WTC11 (cell line): Measurements from ENCODE around the gene VEGFA. TPM values are rescaled to one million over a fixed set of nuclear protein-coding genes. Genes with fewer than 3 reads are reported as not detected.

Source experiments
- ATAC-seq: fragments of 200-7000 bp; cut with Tn5 transposase; 2 replicates; pipeline ENCODE4 v1.10.0; 2021; ENCODE audit warnings: mild to moderate bottlenecking, moderate library complexity
- CTCF ChIA-PET: fragments of 300-600 bp; sonication (Branson Sonifier 250); formaldehyde crosslinking; loops from one replicate; lab custom pipeline; 2021; ENCODE audit warnings: antibody characterized with exemption; lab: Charles Lee
- POLR2A ChIA-PET: fragments of 350-600 bp; sonication (Branson Sonifier 250); formaldehyde crosslinking; loops from one replicate; lab custom pipeline; 2021; ENCODE audit warnings: antibody characterized with exemption; lab: Charles Lee
- DNase-seq: peaks from one replicate; pipeline ENCODE4 v3.0.0; 2021; ENCODE audit warnings: low spot score
- H3K27ac Mint-ChIP-seq: 2 replicates; pipeline ENCODE4 v1.8.0; 2021; ENCODE audit warnings: mixed read lengths
- H3K27me3 Mint-ChIP-seq: 2 replicates; pipeline ENCODE4 v1.8.0; 2021; ENCODE audit warnings: low read depth, mild to moderate bottlenecking, moderate library complexity, mixed read lengths
- H3K36me3 Mint-ChIP-seq: 2 replicates; pipeline ENCODE4 v1.8.0; 2021; ENCODE audit warnings: mixed read lengths
- H3K4me1 Mint-ChIP-seq: 2 replicates; pipeline ENCODE4 v1.8.0; 2022; ENCODE audit warnings: mixed read lengths
- H3K4me3 Mint-ChIP-seq: 2 replicates; pipeline ENCODE4 v1.8.0; 2021; ENCODE audit warnings: mild to moderate bottlenecking, moderate library complexity, mixed read lengths
- H3K9me3 Mint-ChIP-seq: 2 replicates; pipeline ENCODE4 v1.8.0; 2021; ENCODE audit warnings: mixed read lengths
- AR ChIP-seq: fragments of 250-450 bp; sonication (Bioruptor Pico); IDR thresholded peaks from 2 replicates; pipeline ENCODE4 v1.9.0; 2021; ENCODE audit warnings: mild to moderate bottlenecking
- ELF4 ChIP-seq: sonication (generic); formaldehyde crosslinking; IDR thresholded peaks from 2 replicates; pipeline ENCODE4 v1.8.1; 2022; ENCODE audit warnings: low read depth, mild to moderate bottlenecking, moderate library complexity, missing genetic modification reagents
- EMX1 ChIP-seq: fragments of 250-450 bp; sonication (Bioruptor Pico); IDR thresholded peaks from 2 replicates; pipeline ENCODE4 v1.8.0; 2021; ENCODE audit warnings: mild to moderate bottlenecking
- ESRRA ChIP-seq: sonication (generic); formaldehyde crosslinking; IDR thresholded peaks from 2 replicates; pipeline ENCODE4 v1.8.1; 2022; ENCODE audit warnings: mild to moderate bottlenecking, missing genetic modification reagents, borderline replicate concordance
- FOXP4 ChIP-seq: sonication (generic); formaldehyde crosslinking; IDR thresholded peaks from 2 replicates; pipeline ENCODE4 v1.8.0; 2022; ENCODE audit warnings: mild to moderate bottlenecking, missing genetic modification reagents
- GABPB1 ChIP-seq: sonication (generic); formaldehyde crosslinking; IDR thresholded peaks from 2 replicates; pipeline ENCODE4 v1.8.1; 2023; ENCODE audit warnings: mild to moderate bottlenecking, missing genetic modification reagents
- JUN ChIP-seq: sonication (generic); formaldehyde crosslinking; IDR thresholded peaks from 2 replicates; pipeline ENCODE4 v1.8.0; 2023; ENCODE audit warnings: mild to moderate bottlenecking, missing genetic modification reagents
- MXD4 ChIP-seq: fragments of 250-450 bp; sonication (Bioruptor Pico); IDR thresholded peaks from 2 replicates; pipeline ENCODE4 v1.8.0; 2021; ENCODE audit warnings: mild to moderate bottlenecking, moderate library complexity, borderline replicate concordance
- RORB ChIP-seq: fragments of 250-450 bp; sonication (Bioruptor Pico); IDR thresholded peaks from 2 replicates; pipeline ENCODE4 v1.9.0; 2021; ENCODE audit warnings: mild to moderate bottlenecking
- ZMAT4 ChIP-seq: fragments of 250-450 bp; sonication (Bioruptor Pico); IDR thresholded peaks from 2 replicates; pipeline ENCODE4 v1.9.0; 2021; ENCODE audit warnings: mild to moderate bottlenecking
- ZNF232 ChIP-seq: sonication (generic); formaldehyde crosslinking; IDR thresholded peaks from 2 replicates; pipeline ENCODE4 v1.8.0; 2022; ENCODE audit warnings: mild to moderate bottlenecking, missing genetic modification reagents
- ZNF317 ChIP-seq: sonication (generic); formaldehyde crosslinking; IDR thresholded peaks from 2 replicates; pipeline ENCODE4 v1.8.1; 2023; ENCODE audit warnings: low read depth, mild to moderate bottlenecking, moderate library complexity, missing genetic modification reagents, borderline replicate concordance
- ZNF396 ChIP-seq: fragments of 250-450 bp; sonication (Bioruptor Pico); IDR thresholded peaks from 2 replicates; pipeline ENCODE4 v1.8.0; 2021; ENCODE audit warnings: mild to moderate bottlenecking, moderate library complexity, borderline replicate concordance
- ZNF425 ChIP-seq: fragments of 250-450 bp; sonication (Bioruptor Pico); conservative IDR thresholded peaks from 2 replicates; pipeline ENCODE4 v1.9.0; 2021; ENCODE audit warnings: mild to moderate bottlenecking
- ZNF532 ChIP-seq: fragments of 250-450 bp; sonication (Bioruptor Pico); IDR thresholded peaks from 2 replicates; pipeline ENCODE4 v1.9.0; 2021; ENCODE audit warnings: mild to moderate bottlenecking, borderline replicate concordance
- total RNA-seq: library from RNA; stranded (reverse); gene quantifications from 3 replicates; pipeline ENCODE4 v1.2.3, GENCODE V29; 2021

Gene VEGFA
- total RNA-seq, 1 experiment from 2014 or later: 43.8 TPM

GRCh38 chr6:43735642-43736199 is 34.3 kb upstream of the VEGFA start (continued):
- TF ChIP-seq ZNF532 (CRISPR knock-in tag) (no peak), ZNF425 (CRISPR knock-in tag) (no peak), FOXP4 (CRISPR knock-in tag) (no peak)
- TF ChIP-seq, all 79 proteins: peak for 0

GRCh38 chr6:43736211-43736786 is 33.7 kb upstream of the VEGFA start:
- Mint-ChIP-seq H3K36me3 (peaks cover 2% of the 10 kb centered on the region; the same call in 1 of the 2 replicates), H3K9me3 (peaks cover 17% of the 10 kb centered on the region), H3K27ac (peak overlapping the region; percentile 39), H3K4me1 (peaks cover 20% of the 10 kb centered on the region)
- CTCF ChIA-PET: interaction anchor here (1.0 to 2.2 kb wide), 2 partner anchors 38 to 69 kb away, joined by 4 to 10 read pairs; no protein-coding TSS in a partner anchor
- ATAC-seq: no peak
- POLR2A ChIA-PET: no interaction called here
- TF ChIP-seq JUN: no peak
- no peak for TF ChIP-seq ZNF317 (CRISPR knock-in tag)
- no peak for TF ChIP-seq RORB (CRISPR knock-in tag)
- TF ChIP-seq GABPB1: peak; percentile 65; the same call in 1 of the 2 replicates
- no peak for TF ChIP-seq ZNF396
- TF ChIP-seq, all 79 proteins: peak for 1
- H3K27me3 Mint-ChIP-seq: no peaks in the 10 kb centered on the region
- no peak overlapping the region for H3K4me3 Mint-ChIP-seq
- DNase-seq: no peak

- Mint-ChIP-seq H3K27me3 (no peaks in the 10 kb centered on the region), H3K4me1 (peaks cover 20% of the 10 kb centered on the region), H3K4me3 (no peak overlapping the region), H3K36me3 (no peaks in the 10 kb centered on the region), H3K9me3 (peaks cover 11% of the 10 kb centered on the region)
- POLR2A ChIA-PET: no interaction called here
- DNase-seq: no peak
- TF ChIP-seq MXD4 (no peak), AR (CRISPR knock-in tag) (no peak), ZNF232 (CRISPR knock-in tag) (no peak), ZMAT4 (no peak), EMX1 (CRISPR knock-in tag) (no peak), ESRRA (no peak), ELF4 (CRISPR knock-in tag) (no peak)
- TF ChIP-seq, all 79 proteins: peak for 0
- H3K27ac Mint-ChIP-seq: no peak overlapping the region
- CTCF ChIA-PET: interaction anchor here (0.6 to 2.2 kb wide), 3 partner anchors 33 to 103 kb away, joined by 3 to 11 read pairs (median 10); partner anchors contain the start of gene VEGFA
- ATAC-seq: no peak
Observed at GRCh38 chr6:43736844-43737243, 33.2 kb upstream of the VEGFA start.
